BLaER1 (cell line): ENCODE measurements around the gene PTPRQ.

Source experiments
- H3K27ac ChIP-seq: shearing (Covaris generic); formaldehyde crosslinking; 2 replicates; pipeline ENCODE4 v1.8.1; 2022
- H3K27me3 ChIP-seq: shearing (Covaris generic); formaldehyde crosslinking; 2 replicates; pipeline ENCODE4 v1.8.1; 2022
- H3K36me3 ChIP-seq: shearing (Covaris generic); formaldehyde crosslinking; 2 replicates; pipeline ENCODE4 v1.8.1; 2022
- H3K4me1 ChIP-seq: shearing (Covaris generic); formaldehyde crosslinking; 2 replicates; pipeline ENCODE4 v1.8.1; 2022
- H3K4me2 ChIP-seq: shearing (Covaris generic); formaldehyde crosslinking; 2 replicates; pipeline ENCODE4 v1.8.1; 2022
- H3K4me3 ChIP-seq: shearing (Covaris generic); formaldehyde crosslinking; 2 replicates; pipeline ENCODE4 v1.8.1; 2022
- H3K9ac ChIP-seq: shearing (Covaris generic); formaldehyde crosslinking; 2 replicates; pipeline ENCODE4 v1.8.1; 2022
- H3K9me3 ChIP-seq: shearing (Covaris generic); formaldehyde crosslinking; 2 replicates; pipeline ENCODE4 v1.8.1; 2022
- H4K20me1 ChIP-seq: shearing (Covaris generic); formaldehyde crosslinking; 2 replicates; pipeline ENCODE4 v1.8.1; 2022
- Cebpa-rat ChIP-seq: shearing (Covaris generic); IDR thresholded peaks from 2 replicates; pipeline ENCODE4 v1.8.1; 2022

Gene PTPRQ, protein sequence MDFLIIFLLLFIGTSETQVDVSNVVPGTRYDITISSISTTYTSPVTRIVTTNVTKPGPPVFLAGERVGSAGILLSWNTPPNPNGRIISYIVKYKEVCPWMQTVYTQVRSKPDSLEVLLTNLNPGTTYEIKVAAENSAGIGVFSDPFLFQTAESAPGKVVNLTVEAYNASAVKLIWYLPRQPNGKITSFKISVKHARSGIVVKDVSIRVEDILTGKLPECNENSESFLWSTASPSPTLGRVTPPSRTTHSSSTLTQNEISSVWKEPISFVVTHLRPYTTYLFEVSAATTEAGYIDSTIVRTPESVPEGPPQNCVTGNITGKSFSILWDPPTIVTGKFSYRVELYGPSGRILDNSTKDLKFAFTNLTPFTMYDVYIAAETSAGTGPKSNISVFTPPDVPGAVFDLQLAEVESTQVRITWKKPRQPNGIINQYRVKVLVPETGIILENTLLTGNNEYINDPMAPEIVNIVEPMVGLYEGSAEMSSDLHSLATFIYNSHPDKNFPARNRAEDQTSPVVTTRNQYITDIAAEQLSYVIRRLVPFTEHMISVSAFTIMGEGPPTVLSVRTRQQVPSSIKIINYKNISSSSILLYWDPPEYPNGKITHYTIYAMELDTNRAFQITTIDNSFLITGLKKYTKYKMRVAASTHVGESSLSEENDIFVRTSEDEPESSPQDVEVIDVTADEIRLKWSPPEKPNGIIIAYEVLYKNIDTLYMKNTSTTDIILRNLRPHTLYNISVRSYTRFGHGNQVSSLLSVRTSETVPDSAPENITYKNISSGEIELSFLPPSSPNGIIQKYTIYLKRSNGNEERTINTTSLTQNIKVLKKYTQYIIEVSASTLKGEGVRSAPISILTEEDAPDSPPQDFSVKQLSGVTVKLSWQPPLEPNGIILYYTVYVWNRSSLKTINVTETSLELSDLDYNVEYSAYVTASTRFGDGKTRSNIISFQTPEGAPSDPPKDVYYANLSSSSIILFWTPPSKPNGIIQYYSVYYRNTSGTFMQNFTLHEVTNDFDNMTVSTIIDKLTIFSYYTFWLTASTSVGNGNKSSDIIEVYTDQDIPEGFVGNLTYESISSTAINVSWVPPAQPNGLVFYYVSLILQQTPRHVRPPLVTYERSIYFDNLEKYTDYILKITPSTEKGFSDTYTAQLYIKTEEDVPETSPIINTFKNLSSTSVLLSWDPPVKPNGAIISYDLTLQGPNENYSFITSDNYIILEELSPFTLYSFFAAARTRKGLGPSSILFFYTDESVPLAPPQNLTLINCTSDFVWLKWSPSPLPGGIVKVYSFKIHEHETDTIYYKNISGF (N-terminal part only)

DNA sequence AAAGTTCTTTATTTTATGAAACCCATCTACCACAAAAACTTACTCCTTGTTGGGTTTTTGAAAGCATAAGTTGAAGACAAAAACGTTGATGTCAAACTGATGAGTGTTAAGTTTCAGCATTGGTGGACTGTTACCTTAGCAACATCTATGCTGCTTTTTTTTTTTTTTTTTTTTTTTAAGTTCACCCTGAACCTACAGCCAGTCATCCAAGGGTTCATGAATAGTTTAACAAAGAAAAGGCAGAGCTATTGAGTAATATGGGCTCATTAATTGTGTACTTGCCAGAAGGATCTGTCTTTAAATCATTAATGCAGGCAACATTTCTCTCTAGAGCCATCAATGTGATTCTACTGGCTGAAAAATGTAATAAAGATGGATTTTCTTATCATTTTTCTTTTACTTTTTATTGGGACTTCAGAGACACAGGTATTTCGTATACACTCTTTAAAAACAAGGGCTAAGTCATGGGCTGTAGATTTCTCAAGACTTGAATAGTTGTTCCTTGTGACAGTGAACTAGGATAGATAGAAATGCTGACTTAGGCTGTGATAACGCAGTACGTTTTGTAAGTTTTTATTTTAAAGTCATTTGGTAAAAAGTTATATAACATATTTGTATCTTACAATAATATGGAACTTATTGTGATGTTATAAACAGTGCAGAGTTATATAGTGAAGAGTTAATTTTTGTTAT lies at the start of gene PTPRQ:
TSS of gene PTPRQ (plus strand) at position 262 of the 693 bp plus-strand sequence. CDS start at position 373, 111 bp downstream.
- no peak within 1 kb of the TSS for H3K4me3 ChIP-seq

DNA sequence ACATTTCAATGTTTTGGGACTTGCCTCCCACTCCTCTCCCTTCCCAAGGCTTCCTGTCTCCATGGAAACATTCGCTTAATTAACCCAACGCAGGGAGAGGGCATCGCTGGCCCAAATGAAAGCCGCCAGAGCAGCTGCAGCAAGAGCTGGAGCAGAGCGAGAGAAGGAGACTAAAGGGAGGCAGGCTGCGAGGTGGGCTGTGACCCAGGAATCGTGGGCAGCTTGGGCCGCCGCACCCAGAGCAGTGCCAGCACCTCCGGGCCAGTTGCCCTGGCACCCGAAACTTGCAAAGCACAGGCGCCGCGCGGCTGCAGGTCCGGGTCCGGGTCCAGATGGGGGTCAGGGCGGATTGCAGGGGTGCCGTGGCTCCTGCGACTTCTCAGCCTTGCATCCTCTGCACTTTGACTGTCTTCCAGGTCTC lies 43.5 kb upstream of the PTPRQ start:
- H3K36me3 ChIP-seq, result no peaks in the 10 kb centered on the region
- no peaks in the 10 kb centered on the region for H3K4me1 ChIP-seq
- H4K20me1 ChIP-seq, result no peaks in the 10 kb centered on the region
- H3K4me2 ChIP-seq, result no peak overlapping the region
- H3K27ac ChIP-seq, result no peak overlapping the region
- no peaks in the 10 kb centered on the region for H3K27me3 ChIP-seq
- H3K9me3 ChIP-seq, result no peaks in the 10 kb centered on the region
- H3K4me3 ChIP-seq, result no peak overlapping the region
- TF ChIP-seq Cebpa-rat, result no peak
- H3K9ac ChIP-seq, result no peak overlapping the region

More for the DNA sequence above, at the start of gene PTPRQ:
- Histone ChIP-seq H3K27ac (no peak within 1 kb of the TSS), H4K20me1 (no peaks in the 10 kb centered on the region), H3K4me1 (no peaks in the 10 kb centered on the region), H3K4me2 (no peak within 1 kb of the TSS), H3K27me3 (no peaks in the 10 kb centered on the region), H3K36me3 (no peaks in the 10 kb centered on the region), H3K9ac (no peak within 1 kb of the TSS), H3K9me3 (no peaks in the 10 kb centered on the region)
- TF ChIP-seq Cebpa-rat, result no peak

DNA sequence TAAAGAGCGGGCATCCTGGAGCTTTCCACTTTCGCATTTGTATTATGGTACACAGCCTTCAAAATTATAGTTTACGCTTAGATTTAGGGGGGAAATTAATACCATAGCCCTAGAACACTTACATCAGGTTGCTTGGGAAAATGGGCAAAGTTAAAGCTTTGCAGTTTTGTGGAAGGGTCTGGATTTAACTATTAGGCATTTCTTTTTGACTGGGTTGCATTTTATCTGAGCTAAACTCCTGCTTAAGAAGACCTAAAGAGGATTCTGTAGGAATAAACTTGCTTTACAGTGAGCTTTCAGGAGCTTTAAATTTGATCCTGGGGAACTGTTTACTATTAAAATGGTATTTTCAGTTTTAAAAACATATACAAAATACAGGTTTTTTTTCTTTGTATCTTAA lies 42.8 kb upstream of the PTPRQ start:
- Histone ChIP-seq H3K4me1 (no peaks in the 10 kb centered on the region), H3K9ac (no peak overlapping the region), H3K4me3 (no peak overlapping the region), H3K4me2 (no peak overlapping the region), H3K27me3 (no peaks in the 10 kb centered on the region), H3K36me3 (no peaks in the 10 kb centered on the region), H4K20me1 (no peaks in the 10 kb centered on the region), H3K27ac (no peak overlapping the region), H3K9me3 (no peaks in the 10 kb centered on the region)
- no peak for TF ChIP-seq Cebpa-rat

DNA sequence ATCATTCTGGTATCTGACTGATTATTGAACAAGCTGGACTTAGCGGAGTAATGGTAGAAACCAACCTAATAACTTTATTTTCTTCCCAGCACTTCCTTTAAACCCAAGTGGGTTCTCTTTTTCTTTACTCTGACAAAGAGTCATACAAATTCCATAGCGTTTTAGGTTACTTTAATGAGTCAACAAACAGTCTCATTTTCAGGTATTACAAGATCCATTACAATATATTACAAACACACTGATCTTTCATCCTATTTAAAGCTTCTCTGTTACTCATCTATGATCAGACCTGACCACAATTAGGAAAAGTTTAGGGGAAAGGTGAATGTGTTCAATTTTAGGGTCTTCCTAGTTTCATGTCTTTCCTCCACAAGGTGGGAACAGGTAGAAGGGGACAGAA lies 39.4 kb upstream of the PTPRQ start:
- H3K9ac ChIP-seq, result no peak overlapping the region
- H3K4me1 ChIP-seq, result no peaks in the 10 kb centered on the region
- TF ChIP-seq Cebpa-rat, result no peak
- no peak overlapping the region for H3K4me3 ChIP-seq
- no peak overlapping the region for H3K4me2 ChIP-seq
- no peaks in the 10 kb centered on the region for H3K27me3 ChIP-seq
- H3K27ac ChIP-seq, result no peak overlapping the region
- no peaks in the 10 kb centered on the region for H3K36me3 ChIP-seq
- no peaks in the 10 kb centered on the region for H4K20me1 ChIP-seq
- no peaks in the 10 kb centered on the region for H3K9me3 ChIP-seq

DNA sequence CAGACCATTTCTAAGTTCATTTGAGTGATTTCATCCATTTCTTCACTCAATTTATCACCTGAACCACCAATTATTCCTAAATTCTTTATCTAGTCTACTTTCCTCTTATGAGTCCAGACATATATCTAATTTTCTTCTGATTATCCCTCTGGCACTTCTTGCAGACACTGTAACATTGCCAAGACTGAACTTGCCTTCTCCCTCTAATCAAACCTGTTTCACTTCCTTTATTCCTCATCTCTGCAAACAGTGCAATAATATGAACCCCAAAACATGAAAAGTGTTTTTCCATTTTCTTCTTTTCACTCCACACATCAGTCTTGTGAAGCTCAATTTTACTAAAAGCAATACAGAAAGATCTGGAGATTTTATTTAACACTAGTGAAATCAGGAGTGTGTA lies 37.8 kb upstream of the PTPRQ start:
- H3K4me2 ChIP-seq, result no peak overlapping the region
- TF ChIP-seq Cebpa-rat, result no peak
- no peak overlapping the region for H3K4me3 ChIP-seq

DNA sequence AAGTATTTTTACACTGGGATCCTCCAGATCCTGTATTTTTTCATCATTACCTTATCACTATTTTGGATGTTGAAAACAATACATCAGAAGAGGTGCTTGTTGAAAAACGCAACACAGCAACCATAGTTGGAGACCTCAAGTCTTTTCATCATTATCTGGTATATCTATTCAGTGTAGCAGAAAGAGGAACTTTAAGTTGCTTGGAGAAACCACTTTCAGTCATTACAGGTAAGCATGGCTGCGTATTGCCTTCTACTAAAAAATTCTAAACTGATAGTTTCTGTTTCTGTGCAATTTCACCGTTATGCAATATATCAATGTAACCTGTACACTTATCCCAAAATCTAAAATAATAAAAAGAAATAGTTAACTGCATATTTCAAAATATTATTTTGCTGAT lies 32.2 kb upstream of the PTPRQ start:
- no peak for TF ChIP-seq Cebpa-rat
- no peak overlapping the region for H3K27ac ChIP-seq
- H3K4me3 ChIP-seq, result no peak overlapping the region
- no peaks in the 10 kb centered on the region for H3K36me3 ChIP-seq
- no peaks in the 10 kb centered on the region for H3K27me3 ChIP-seq
- no peak overlapping the region for H3K9ac ChIP-seq
- H3K4me1 ChIP-seq, result no peaks in the 10 kb centered on the region
- no peaks in the 10 kb centered on the region for H4K20me1 ChIP-seq
- H3K9me3 ChIP-seq, result no peaks in the 10 kb centered on the region
- H3K4me2 ChIP-seq, result no peak overlapping the region

More for the DNA sequence above, 37.8 kb upstream of the PTPRQ start:
- H3K9me3 ChIP-seq, result no peaks in the 10 kb centered on the region
- H3K4me1 ChIP-seq, result no peaks in the 10 kb centered on the region
- H4K20me1 ChIP-seq, result no peaks in the 10 kb centered on the region
- no peaks in the 10 kb centered on the region for H3K36me3 ChIP-seq
- H3K27me3 ChIP-seq, result no peaks in the 10 kb centered on the region
- no peak overlapping the region for H3K9ac ChIP-seq
- no peak overlapping the region for H3K27ac ChIP-seq

DNA sequence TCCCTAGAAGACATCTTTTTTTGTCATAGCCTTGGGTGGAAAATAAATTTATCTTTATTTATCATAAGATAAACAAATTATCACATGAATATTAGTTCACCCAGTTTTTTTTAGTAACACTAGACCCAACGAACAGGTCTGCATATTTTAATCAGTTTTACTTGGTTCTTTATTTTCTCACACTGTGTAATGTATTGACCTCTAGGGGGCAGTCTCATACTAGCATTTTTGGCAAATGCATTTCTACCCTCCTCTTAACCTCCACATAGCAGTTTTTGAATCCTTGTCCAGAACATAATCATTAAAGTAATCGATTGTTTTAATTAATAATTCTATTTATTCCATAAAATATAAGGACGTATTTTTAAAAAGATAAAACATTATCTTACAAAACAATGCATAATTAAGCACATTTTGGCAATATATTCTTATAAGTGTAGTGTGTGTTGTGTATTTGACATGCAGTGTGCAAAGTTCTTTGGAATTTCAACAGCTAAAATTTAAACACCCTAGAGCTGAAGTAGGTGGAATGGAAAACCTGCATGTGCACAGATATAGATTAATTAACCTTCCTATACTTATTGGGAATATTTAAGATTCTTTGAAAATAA lies 31.6 kb upstream of the PTPRQ start:
- H3K27me3 ChIP-seq, result no peaks in the 10 kb centered on the region
- TF ChIP-seq Cebpa-rat, result no peak
- no peaks in the 10 kb centered on the region for H4K20me1 ChIP-seq
- H3K4me2 ChIP-seq, result no peak overlapping the region
- no peak overlapping the region for H3K27ac ChIP-seq
- H3K36me3 ChIP-seq, result no peaks in the 10 kb centered on the region
- H3K9me3 ChIP-seq, result no peaks in the 10 kb centered on the region
- H3K4me1 ChIP-seq, result no peaks in the 10 kb centered on the region
- H3K4me3 ChIP-seq, result no peak overlapping the region
- no peak overlapping the region for H3K9ac ChIP-seq

DNA sequence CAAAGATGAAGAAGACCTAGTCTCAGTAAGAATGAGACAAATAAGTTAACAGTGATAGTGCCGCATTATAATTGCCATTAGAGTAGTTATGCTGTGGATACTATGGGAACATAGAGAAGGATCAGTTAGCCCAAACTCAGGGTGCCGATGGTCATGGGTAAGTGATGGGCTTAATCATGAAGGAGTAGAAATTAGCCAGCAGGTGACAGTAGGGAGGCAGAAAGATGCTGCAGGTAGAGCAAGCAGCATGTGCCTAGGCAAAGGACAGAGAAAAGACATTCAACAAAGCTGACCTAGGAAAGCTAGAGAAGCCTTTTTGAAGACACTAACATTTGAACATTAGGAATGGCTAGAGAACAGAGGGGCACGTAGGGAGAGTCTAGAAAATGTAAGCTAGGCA lies 30.6 kb upstream of the PTPRQ start:
- H3K27ac ChIP-seq, result no peak overlapping the region
- H3K4me3 ChIP-seq, result no peak overlapping the region
- H3K36me3 ChIP-seq, result no peaks in the 10 kb centered on the region
- H3K9ac ChIP-seq, result no peak overlapping the region
- H4K20me1 ChIP-seq, result no peaks in the 10 kb centered on the region
- no peaks in the 10 kb centered on the region for H3K27me3 ChIP-seq
- no peaks in the 10 kb centered on the region for H3K4me1 ChIP-seq
- no peaks in the 10 kb centered on the region for H3K9me3 ChIP-seq
- TF ChIP-seq Cebpa-rat, result no peak
- H3K4me2 ChIP-seq, result no peak overlapping the region

DNA sequence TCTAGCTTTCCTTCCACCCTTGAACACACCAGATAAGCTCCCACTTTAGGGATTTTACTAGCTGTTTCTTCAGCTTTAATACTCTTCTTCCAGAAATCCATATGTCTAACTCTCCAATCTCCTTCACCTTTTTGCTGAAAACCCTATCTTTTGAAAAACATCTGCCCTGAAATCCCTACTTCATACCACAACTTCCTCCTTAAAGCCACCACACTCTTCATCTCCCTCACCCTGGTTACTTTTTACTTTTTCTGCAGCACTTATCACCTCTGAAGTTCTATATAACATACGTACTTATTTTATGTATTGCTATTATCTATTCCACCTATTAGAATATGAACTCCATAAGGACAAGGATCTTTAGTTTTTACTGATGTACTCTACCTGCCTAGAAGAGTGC lies 28.6 kb upstream of the PTPRQ start:
- Histone ChIP-seq H3K4me2 (no peak overlapping the region), H3K9ac (no peak overlapping the region), H3K36me3 (no peaks in the 10 kb centered on the region), H3K27ac (no peak overlapping the region), H3K27me3 (no peaks in the 10 kb centered on the region), H4K20me1 (no peaks in the 10 kb centered on the region), H3K9me3 (no peaks in the 10 kb centered on the region), H3K4me3 (no peak overlapping the region), H3K4me1 (no peaks in the 10 kb centered on the region)
- TF ChIP-seq Cebpa-rat, result no peak
